ENCODE results near the gene SOX13.
"Not testable (repeated sequence)": the region's sequence is repeated elsewhere in the genome, so short reads cannot be mapped to it uniquely, and the experiment has no call there.

Gene SOX13

DNA sequence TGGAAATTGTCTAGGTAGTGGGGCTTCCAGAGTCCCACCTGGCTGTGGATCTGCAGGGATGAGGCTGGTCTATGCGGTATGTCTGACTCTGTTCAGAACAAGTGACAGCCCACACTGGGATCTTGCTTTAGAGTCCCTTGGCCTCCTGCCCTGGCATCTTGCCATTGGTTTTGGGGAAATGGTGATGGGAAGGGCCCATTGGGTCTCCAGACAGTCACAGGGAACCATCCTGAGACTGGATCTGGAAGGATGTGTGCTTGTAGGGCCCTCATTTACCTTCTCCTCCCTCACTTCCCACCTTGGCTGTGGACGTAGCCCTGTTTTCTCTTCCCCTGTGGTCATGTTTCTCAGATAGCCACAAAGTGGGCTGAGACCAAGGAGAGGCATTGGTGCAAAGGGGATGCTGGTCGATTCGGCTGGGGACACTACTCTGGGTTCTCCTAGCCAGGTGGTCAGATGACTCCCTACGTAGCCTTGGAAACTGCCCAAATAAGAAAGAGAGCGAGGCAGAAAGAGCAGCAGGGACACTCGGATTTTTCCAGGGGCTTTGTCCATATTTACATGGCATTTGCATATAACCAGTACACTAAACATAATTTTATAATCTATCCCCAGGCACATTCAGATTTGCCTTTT lies 15.1 kb downstream of the SOX13 start:
- no peak for DNase-seq (ENCODE audit: low read depth)

DNA sequence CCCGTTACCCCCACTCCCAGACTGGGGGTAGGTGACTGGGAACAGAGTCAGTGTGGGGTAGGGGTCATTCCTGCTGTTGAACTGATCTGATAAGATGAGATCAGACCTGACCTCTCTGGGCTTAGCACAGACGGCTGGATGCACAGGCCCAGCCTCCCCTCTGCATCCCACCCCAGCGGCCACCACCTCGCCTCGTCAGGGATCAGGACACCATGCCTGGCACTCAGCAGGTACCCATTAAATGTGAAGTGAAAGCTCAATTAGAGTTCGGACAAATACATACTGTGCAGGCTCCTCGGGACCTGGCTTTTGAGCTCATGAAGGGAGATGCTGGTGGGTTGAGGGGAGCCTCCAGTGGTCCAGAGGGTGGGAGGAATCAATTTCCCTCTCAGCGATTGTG lies 15.7 kb downstream of the SOX13 start:
- DNase-seq (ENCODE audit: low read depth): no peak

DNA sequence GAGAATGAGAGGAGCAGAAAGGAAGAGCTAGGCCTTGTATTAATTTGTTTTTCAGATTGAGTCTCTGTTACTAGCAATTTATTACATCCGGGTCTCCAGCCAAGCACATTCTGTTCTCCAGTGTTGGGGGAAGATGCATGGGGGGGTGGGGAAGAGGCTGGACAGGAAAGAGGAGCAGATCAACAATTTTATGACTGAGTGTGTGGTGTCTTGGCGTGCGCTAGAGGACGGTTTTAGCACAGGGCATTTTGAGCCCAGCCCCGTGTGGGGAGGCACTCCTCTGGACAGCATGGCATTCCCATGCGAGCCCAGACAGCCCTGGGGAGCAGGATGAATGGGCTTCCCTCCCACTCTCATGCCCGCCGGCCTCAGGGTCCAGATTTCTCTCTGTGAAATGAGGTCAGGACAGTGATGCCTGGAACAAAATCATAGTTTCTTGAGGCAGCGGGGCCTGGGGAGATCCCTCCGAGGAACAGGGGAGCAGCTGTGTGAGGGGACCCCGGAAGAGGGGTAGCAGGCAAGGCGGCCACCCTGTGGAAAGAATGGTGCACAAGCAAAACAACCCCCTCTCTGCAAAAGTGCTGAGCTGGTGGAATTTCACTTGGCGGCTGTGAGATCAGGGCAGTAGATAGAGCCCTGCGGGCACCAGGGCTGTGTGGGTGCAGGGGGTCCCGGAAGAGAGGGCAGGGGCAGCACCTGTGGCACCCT lies 16.3 kb downstream of the SOX13 start:
- DNase-seq (ENCODE audit: low read depth): no peak

DNA sequence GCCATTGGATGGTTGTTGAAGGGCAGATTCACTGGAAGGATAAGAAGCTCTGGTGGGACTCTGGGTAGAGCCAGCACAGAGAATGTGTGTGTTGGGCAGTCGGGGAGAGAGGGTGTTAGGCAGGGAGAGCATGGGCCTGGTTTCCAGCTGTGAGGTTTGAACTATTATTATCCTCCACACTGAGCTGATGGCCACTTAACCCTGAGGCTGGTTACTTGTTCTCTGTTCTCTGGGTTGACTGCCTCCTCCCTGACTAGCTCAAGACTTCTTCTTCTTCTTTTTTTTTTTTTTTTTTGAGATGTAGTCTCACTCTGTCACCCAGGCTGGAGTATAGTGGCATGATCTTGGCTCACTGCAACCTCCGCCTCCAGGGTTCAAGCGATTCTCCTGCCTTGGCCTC lies 17.2 kb downstream of the SOX13 start:
- DNase-seq (ENCODE audit: low read depth): not testable (repeated sequence)

DNA sequence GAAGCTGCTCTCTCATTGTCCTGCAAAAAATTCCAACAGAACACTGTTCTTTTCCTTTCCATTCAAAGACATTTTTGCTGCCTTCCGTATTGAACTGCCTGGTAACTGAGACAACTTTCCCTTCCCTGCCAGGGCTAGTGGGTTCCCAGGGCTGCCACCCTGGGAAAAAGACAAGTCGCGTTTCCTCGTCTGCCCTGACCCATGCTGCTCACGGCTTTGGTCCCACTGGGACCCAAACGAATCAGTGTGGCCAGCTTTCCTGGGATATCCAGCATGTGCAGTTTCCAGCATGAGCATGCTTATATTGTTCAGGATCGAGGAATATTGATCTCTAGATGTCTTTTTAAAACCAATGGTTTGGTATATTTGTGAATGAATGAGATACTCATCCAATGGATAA lies 18.2 kb downstream of the SOX13 start:
- no peak for DNase-seq (ENCODE audit: low read depth)

DNA sequence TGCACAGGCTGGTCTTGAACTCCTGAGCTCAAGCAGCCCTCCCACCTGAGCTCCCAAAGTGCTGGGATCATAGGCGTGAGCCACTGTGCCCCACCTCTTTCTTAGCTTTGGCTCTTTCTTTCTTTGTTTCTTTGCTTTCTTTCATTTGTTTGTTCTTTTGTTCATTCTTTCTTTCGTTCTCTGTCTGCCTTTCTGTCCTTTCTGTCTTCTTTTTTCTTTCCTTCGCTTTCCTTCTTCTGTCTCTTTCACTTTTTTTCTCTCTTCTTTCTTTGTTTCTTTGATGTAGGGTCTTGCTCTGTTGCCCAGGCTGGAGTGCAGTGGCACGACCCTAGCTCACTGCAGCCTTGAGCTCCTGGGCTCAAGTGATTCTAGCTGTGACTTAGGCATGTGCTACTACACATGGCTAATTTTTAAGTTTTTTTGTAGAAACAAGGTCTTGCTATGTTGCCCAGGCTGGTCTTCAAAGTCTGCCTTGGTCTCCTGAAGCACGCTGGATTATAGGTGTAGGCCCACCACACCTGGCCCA lies 18.9 kb downstream of the SOX13 start:
- no peak for DNase-seq (ENCODE audit: low read depth)

DNA sequence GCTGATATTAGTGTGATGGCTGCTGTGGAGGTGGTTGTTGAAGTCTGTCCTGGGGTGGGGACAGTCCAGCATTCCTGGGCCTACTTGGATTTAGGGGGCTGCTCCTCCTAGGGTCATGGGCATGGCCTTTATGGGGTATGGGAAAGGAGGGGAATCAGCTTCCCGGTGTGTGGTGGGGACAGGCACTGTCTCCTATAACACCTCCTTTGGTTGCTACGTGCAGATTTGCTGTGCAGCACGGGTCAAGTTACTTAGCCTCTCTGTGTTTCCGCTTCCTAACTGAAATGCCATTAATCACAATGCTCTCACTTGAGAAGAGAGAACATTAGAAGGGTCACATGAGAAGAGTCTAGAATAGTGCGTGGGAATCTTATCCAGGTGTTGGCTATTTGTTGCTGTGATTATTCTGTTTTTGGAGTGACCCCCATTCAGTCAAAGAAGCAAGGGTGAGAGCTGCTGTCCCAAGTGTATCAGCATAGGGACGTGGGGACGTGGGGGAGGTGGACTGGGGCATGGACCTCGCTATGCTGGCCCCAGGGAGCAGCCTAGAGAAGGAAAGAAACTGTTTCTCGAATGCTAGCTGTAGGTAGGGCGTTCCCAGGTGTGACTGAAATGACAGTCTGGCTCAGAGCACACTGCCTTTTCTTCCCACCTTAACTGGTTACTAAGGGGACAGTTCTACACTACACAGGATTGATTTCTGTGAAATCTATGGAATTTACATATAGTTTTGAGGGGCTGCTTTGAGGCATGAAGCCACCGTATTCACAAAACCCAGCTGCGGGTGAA lies 19.9 kb downstream of the SOX13 start:
- no peak for DNase-seq (ENCODE audit: low read depth)

DNA sequence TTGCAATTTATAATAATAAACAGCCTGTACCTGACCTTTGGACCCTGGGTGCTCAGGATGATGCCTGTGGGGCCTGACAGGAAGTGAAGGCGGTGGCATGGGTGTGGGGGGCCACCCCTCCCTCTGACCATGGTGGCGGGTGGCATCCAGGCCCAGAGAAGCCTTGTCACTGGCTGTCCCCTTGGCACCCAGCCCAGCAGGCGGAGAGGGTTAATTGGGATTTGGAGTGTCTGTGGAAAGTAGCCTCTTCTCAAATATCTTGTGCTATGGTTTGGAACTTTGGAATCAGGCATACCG lies 20.5 kb downstream of the SOX13 start:
- DNase-seq (ENCODE audit: low read depth): no peak

DNA sequence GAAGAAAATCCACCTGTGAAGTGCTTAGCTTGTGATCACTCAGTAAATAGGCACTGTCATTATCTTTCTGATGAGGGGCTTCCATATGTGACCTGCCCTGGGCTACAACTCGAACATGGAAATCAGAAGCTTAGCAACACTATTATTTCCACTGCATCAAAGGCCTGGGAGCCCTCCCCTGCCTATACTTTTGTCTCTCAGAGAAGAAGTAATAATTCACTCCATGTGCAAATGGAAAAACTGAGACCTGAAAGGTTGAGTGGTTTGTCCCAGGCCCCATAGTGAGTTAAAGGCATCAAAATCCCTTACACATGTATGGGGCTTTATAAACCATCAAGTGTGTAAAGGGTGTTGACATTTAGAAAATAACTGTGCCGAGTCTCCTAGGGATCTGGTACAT lies 20.9 kb downstream of the SOX13 start:
- DNase-seq (ENCODE audit: low read depth): no peak

DNA sequence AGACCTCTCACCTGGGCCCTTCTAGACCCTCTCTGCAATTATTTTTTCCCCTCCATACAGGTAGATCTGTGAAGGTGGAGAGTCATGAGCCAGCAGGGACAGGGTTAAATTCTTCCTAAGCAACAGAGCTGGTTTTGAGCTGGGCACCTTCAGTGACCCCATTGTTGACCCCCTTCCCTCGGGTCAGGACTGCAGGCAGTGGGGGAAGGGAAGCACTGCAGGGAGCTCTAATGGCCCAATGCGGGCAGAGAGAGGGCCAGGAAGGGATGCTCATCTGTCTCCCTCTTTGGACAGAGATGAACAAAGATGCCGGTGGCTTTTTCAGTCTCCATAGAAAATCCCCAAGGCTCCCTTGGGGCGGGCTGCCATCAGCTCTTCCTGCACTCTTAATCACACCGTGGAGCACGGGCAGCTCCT lies 21.4 kb downstream of the SOX13 start:
- no peak for DNase-seq (ENCODE audit: low read depth)

DNA sequence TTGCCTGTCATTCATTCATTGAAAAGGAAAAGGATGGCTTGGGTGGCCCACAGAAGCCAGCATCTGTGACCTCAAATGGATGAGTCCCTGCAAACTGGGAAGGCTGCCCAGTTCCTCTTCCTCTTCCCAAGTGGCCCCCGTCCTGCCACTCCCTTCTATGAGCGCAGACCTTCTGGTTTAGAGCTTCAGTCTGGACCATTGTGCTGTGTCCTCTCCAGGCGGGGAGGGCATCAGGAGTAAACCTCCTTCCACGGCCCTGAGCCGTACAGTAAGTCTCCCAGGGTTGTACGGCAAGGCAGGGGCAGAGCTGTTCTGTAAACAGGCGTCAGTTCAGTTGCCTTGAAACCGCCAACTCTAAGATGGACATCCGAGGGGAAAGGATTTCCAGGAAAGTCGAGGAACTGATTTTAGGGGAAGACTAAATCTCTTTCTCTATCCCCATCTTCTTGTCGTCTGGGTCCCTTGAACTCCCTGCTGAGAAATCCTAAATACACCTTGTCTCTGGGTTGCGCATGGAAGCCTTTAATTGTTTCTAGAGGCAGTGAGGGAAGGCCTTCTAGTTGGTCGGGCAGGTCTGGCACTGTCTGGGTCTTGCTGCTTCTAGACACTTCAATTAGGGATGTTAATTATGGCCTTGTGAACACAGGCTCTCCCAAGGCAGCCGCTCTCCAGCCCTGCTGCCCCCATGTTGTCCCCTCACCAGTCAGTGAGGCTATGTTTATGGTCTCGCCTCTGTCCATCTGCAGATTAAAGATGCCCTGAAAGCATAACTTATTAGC lies 22.1 kb downstream of the SOX13 start:
- no peak for DNase-seq (ENCODE audit: low read depth)

DNA sequence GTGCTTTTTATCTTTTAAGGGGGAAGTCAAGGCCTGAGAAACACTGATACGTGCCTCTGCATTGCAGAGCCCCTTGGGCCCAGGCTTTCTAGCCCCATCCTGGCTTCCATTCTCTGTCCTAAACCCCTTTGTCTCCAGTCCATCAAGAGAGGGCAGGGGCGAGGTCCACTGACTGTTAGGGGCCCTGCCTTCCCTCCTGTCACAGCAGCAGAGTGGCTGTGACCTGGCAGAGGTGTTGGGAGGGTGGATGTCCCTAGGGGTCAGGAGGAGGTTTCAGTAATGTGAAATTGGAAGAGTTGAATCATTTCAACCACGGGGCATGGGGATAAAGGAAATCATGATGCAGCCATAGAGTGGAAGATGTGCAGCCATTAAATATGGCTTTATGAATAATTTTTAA lies 24.0 kb downstream of the SOX13 start:
- no peak for DNase-seq (ENCODE audit: low read depth)

DNA sequence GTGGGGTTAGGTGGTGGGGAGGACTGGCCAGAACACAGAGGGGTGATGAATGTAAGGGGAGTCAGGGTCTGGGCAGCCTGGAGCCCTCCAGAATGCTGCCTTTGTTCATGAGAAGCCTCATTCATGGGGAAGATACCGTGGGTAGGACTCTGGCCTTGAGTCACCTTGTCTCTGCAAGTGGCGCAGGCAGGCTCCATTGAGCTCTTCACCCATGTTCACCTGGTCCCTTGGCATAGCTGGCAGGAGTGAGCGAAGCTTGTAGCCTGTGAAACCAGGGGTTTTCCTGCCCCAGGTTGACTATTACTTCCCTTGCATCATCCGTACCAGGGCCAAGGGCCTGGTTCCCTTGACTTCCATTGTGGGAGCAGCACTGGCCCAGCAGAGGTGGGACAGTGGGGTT lies 25.8 kb downstream of the SOX13 start:
- DNase-seq (ENCODE audit: low read depth): no peak

DNA sequence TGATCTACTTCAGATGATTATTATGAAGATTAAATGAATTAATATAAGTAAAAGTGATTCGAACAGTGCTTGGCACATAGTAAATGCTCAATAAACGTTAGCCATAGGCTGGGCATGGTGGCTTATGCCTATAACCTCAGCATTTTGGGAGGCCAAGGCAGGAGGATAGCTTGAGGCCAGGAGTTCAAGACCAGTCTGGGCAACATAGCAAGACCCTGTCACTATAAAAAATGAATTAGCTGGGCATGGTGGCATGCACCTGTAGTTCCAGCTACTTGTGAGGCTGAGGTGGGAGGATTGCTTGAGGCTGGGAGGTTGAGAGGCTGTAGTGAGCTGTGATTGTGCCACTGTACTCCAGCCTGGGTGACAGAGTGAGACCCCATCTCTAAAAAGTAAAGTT lies 26.8 kb downstream of the SOX13 start:
- DNase-seq (ENCODE audit: low read depth): not testable (repeated sequence)

DNA sequence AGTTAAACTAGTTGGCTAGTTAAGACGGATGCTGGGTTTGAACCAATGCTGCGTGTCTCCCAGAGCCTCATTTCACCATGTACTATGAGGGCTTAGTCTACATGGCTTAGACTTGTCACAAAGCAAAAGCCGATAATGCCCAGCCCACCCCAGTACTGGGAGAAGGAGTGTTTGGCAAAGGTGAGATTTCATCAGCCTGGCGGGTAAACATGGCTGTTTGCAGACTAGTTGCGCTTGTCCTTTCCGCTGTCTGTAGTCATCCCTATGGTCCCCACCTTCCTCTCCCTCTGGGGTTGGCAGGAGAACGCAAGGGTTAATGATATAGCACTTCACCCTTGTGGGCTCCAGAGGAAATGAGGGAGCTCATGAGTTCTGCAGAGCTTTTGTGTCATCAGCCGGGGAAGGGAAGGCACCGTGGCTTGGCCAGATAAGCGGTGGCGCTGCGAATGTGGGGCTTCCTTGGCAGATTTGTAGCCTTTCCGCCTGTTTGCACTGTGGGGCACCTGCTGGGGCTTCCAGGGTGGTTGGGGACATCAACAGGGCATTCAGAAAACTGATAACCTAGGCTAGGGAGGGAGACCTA lies 29.2 kb downstream of the SOX13 start:
- no peak for DNase-seq (ENCODE audit: low read depth)

DNA sequence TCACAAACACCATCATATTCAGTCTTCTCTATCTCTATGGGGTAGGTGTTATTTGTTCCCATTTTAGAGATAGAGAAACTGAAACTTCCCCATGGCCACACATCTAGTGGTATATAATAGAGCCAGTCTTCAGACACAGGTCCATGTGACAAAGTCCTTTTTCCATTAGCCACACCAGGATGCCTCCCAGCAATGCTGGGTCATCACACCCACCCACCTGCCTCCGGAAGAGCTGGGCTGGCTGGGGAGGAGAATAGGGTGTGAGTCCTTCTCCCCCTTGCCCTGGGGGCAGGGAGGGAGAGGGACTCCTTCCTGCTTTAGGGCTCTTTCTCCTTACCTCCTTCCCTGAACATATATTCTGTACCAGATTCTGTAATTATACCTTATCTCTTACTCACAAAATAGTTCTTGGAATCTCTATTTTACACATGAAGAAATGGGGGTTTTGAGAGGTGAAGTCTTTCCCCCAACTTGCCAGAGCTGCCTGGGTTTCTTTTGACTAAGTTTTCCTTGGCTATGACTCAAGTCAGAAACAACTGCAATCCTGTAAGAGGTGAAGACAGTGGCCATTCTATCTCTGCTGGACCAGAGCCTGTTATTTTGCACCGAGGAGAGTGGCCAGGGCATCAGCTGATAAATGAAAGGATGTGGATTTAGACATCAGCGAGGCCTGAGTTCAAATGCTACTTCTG lies 30.0 kb downstream of the SOX13 start:
- DNase-seq (ENCODE audit: low read depth): no peak

DNA sequence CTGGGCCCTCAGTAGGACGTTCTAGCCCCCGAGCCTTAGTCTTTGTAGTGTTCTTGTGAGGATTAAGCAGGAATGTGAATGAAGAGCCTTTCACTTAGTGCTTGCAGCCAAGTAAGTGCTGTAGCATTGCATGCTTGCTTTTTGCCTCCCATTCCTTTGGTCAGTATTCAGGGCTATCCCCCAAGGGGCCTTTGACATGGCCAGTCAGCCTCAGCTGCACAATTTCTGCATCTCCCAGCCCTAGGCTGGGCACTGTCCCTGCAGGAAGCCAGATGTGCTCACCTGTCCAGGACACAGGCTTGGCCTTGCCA lies 30.5 kb downstream of the SOX13 start:
- no peak for DNase-seq (ENCODE audit: low read depth)

DNA sequence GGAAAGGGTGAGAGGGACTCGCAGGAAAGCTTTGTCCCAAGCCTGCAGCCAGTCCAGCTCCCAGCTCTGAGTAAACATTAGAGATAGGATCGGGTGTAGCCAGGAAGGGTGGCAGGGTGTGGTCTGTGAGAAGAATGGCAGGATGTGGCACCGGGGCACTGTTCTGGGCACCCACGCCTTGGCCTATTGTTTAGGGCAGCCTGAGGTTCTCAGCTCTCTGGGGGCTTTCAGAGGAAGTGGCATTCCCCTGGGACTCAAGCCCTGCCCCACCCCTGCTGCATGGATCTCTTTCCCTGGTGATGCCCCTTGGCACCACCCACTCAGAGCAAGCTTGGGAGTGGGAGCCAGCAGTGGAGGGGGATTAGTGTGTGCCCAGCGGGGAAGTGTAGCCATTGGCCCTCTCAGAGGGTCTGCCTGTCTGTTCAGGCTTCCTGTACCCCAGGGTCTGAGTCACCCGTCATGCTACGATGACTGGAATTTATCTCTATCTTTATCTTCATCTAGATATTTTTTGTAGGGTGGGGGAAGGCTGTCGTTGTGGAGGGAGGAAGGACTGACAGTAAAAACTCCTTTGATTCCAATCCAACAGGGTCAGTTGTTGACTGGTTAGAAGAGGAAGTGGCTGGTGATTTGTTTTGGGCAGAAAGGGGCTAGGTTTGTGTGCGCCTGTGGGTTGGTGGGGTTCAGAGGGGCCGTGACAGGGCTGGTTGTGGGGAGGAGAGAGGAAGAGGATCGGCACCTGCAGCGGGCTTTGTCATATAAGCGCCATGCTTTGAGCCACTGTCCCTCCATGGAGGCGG lies 31.6 kb downstream of the SOX13 start:
- no peak for DNase-seq (ENCODE audit: low read depth)

DNA sequence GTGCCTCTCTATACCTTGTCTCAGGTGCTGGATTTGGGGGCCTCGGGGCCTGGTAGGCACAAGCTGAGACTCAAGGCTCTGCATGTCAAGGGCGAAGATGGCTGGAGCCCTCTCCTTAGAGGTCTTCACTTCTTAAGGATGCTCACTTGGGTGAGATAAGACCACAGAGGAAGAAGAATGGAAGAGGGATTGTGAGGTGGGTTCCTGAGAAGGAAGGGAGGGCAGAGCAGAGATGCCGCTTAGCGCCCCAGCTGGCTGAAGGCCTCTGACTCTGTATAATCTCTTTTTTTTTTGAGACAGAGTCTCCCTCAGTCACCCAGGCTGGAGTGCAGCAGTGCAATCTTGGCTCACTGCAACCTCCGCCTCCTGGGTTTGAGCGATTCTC lies 32.2 kb downstream of the SOX13 start:
- no peak for DNase-seq (ENCODE audit: low read depth)

DNA sequence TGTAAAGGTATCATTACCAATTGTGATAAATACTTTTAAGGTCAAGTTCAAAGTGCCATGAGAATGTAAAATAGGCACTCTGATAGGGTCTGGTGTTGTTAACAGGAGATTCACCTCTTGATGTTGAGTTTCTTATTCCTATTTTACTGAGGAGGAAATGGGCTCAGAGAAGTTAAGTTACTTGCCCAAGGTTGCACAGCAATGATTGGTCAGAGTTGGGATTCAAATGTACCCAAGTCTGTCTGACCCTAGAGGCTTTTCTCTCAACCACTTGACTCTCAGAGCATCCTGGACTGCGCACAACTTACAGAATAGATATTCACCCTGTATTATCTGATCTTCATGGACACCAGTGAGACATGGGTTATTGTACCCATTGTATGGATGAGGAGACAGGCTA lies 33.9 kb downstream of the SOX13 start:
- no peak for DNase-seq (ENCODE audit: low read depth)

DNA sequence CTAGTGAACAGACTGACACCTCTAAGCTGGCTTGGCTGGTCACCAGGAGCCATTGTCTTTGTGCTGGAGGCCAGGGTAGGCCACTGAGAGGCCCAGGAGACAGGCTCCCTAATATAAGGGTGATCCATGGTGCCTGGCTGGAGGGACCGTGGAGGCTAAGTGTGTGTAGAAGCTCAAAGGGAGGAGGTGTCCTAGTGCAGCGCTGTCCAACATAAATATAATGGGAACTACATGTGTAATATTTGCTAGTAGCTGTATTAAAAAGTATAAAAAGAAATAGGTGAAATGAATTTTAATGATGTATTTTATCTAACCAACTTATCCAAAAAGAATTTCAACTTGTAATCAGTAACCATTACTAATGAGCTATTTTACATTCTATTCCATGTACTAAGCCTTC lies 35.0 kb downstream of the SOX13 start:
- DNase-seq (ENCODE audit: low read depth): no peak
